ENCODE data around the gene STAT1.

The STAT1 gene

GRCh38 chr2:191043438-191043837 lies 29.5 kb upstream of the STAT1 start:
- Histone ChIP-seq H3K9ac (ENCODE audit: low read length) (no peak overlapping the region), H3K4me3 (ENCODE audit: low read depth, low read length) (no peak overlapping the region), H2BK5ac (ENCODE audit: low read depth, low read length, poor library complexity) (no peak overlapping the region), H3K27me3 (ENCODE audit: insufficient read depth, low read length) (no peaks in the 10 kb centered on the region), H3K4me1 (ENCODE audit: control insufficient read depth in 1 of 2, insufficient read depth in 2 of 2, low read length in 2 of 2) (peaks cover 0 to 3% of the 10 kb centered on the region in 2 experiments), H3K23ac (ENCODE audit: low read length) (no peak overlapping the region), H3K27ac (ENCODE audit: low read depth, low read length) (no peak overlapping the region), H2BK12ac (ENCODE audit: low read length) (no peak overlapping the region), H3K79me2 (ENCODE audit: control insufficient read depth, insufficient read depth, low read length, poor library complexity) (no peaks in the 10 kb centered on the region), H3K4ac (ENCODE audit: low read depth, low read length) (no peak overlapping the region), H4K8ac (ENCODE audit: low read depth, low read length) (no peak overlapping the region), H3K14ac (ENCODE audit: low read length) (no peak overlapping the region), H3K79me1 (ENCODE audit: low read length) (no peaks in the 10 kb centered on the region), H3K18ac (ENCODE audit: low read length) (no peak overlapping the region), H4K12ac (ENCODE audit: low read depth, low read length) (no peak overlapping the region), H3K9me3 (ENCODE audit: insufficient read depth, low read depth, low read length) (no peaks in the 10 kb centered on the region), H2AK5ac (ENCODE audit: low read length) (no peak overlapping the region), H3K36me3 (ENCODE audit: control insufficient read depth in 1 of 2, insufficient read depth in 2 of 2, low read length in 2 of 2) (no peaks in the 10 kb centered on the region), H2AFZ (ENCODE audit: insufficient read depth, low read length, poor library complexity) (no peak overlapping the region), H4K91ac (ENCODE audit: low read depth, low read length) (no peak overlapping the region), H2BK120ac (ENCODE audit: insufficient read depth, low read length, poor library complexity) (no peak overlapping the region), H3K4me2 (ENCODE audit: low read length) (no peak overlapping the region)
- DNase-seq: no peak
- no CpG with 5 or more reads among the region's 3 CpGs for WGBS (ENCODE audit: extremely low coverage, insufficient coverage, insufficient read length)

GRCh38 chr2:191041418-191042161 lies 27.6 kb upstream of the STAT1 start:
- Histone ChIP-seq H3K27me3 (ENCODE audit: insufficient read depth, low read length) (no peaks in the 10 kb centered on the region), H3K79me1 (ENCODE audit: low read length) (no peaks in the 10 kb centered on the region), H3K9ac (ENCODE audit: low read length) (no peak overlapping the region), H4K91ac (ENCODE audit: low read depth, low read length) (no peak overlapping the region), H3K14ac (ENCODE audit: low read length) (no peak overlapping the region), H3K23ac (ENCODE audit: low read length) (no peak overlapping the region), H2BK12ac (ENCODE audit: low read length) (no peak overlapping the region), H3K36me3 (ENCODE audit: control insufficient read depth in 1 of 2, insufficient read depth in 2 of 2, low read length in 2 of 2) (no peaks in the 10 kb centered on the region), H3K18ac (ENCODE audit: low read length) (no peak overlapping the region), H3K4me3 (ENCODE audit: low read depth, low read length) (no peak overlapping the region), H3K79me2 (ENCODE audit: control insufficient read depth, insufficient read depth, low read length, poor library complexity) (no peaks in the 10 kb centered on the region), H2BK120ac (ENCODE audit: insufficient read depth, low read length, poor library complexity) (no peak overlapping the region), H4K12ac (ENCODE audit: low read depth, low read length) (no peak overlapping the region), H2AK5ac (ENCODE audit: low read length) (no peak overlapping the region), H2AFZ (ENCODE audit: insufficient read depth, low read length, poor library complexity) (no peak overlapping the region), H3K4me1 (ENCODE audit: control insufficient read depth in 1 of 2, insufficient read depth in 2 of 2, low read length in 2 of 2) (peaks cover 0 to 3% of the 10 kb centered on the region in 2 experiments), H3K27ac (ENCODE audit: low read depth, low read length) (no peak overlapping the region), H3K4ac (ENCODE audit: low read depth, low read length) (no peak overlapping the region), H3K4me2 (ENCODE audit: low read length) (peak overlapping the region; percentile 1), H4K8ac (ENCODE audit: low read depth, low read length) (no peak overlapping the region), H2BK5ac (ENCODE audit: low read depth, low read length, poor library complexity) (no peak overlapping the region), H3K9me3 (ENCODE audit: insufficient read depth, low read depth, low read length) (no peaks in the 10 kb centered on the region)
- DNase-seq: peak; percentile 57 to 64
- WGBS (ENCODE audit: extremely low coverage, insufficient coverage, insufficient read length): no CpG with 5 or more reads among the region's 3 CpGs

GRCh38 chr2:191039616-191040015 lies 25.6 kb upstream of the STAT1 start:
- Histone ChIP-seq H3K14ac (ENCODE audit: low read length) (no peak overlapping the region), H3K18ac (ENCODE audit: low read length) (no peak overlapping the region), H2BK120ac (ENCODE audit: insufficient read depth, low read length, poor library complexity) (no peak overlapping the region), H3K4me1 (ENCODE audit: control insufficient read depth in 1 of 2, insufficient read depth in 2 of 2, low read length in 2 of 2) (peaks cover 0 to 3% of the 10 kb centered on the region in 2 experiments), H2BK12ac (ENCODE audit: low read length) (no peak overlapping the region), H3K4me2 (ENCODE audit: low read length) (no peak overlapping the region), H3K9me3 (ENCODE audit: insufficient read depth, low read depth, low read length) (no peaks in the 10 kb centered on the region), H4K8ac (ENCODE audit: low read depth, low read length) (no peak overlapping the region), H3K4ac (ENCODE audit: low read depth, low read length) (no peak overlapping the region), H4K12ac (ENCODE audit: low read depth, low read length) (no peak overlapping the region), H3K4me3 (ENCODE audit: low read depth, low read length) (no peak overlapping the region), H3K23ac (ENCODE audit: low read length) (no peak overlapping the region), H2AK5ac (ENCODE audit: low read length) (no peak overlapping the region), H3K79me2 (ENCODE audit: control insufficient read depth, insufficient read depth, low read length, poor library complexity) (no peaks in the 10 kb centered on the region), H3K9ac (ENCODE audit: low read length) (no peak overlapping the region), H2AFZ (ENCODE audit: insufficient read depth, low read length, poor library complexity) (no peak overlapping the region), H3K27ac (ENCODE audit: low read depth, low read length) (no peak overlapping the region), H2BK5ac (ENCODE audit: low read depth, low read length, poor library complexity) (no peak overlapping the region), H4K91ac (ENCODE audit: low read depth, low read length) (no peak overlapping the region), H3K36me3 (ENCODE audit: control insufficient read depth in 1 of 2, insufficient read depth in 2 of 2, low read length in 2 of 2) (no peaks in the 10 kb centered on the region), H3K27me3 (ENCODE audit: insufficient read depth, low read length) (no peaks in the 10 kb centered on the region), H3K79me1 (ENCODE audit: low read length) (no peaks in the 10 kb centered on the region)
- no peak for DNase-seq
- no CpG with 5 or more reads among the region's 1 CpG for WGBS (ENCODE audit: extremely low coverage, insufficient coverage, insufficient read length)

- Histone ChIP-seq H3K4me2 (ENCODE audit: low read length) (no peak overlapping the region), H3K9ac (ENCODE audit: low read length) (no peak overlapping the region), H3K79me1 (ENCODE audit: low read length) (no peaks in the 10 kb centered on the region), H3K27me3 (ENCODE audit: insufficient read depth, low read length) (no peaks in the 10 kb centered on the region), H4K8ac (ENCODE audit: low read depth, low read length) (no peak overlapping the region), H2BK12ac (ENCODE audit: low read length) (no peak overlapping the region), H3K9me3 (ENCODE audit: insufficient read depth, low read depth, low read length) (no peaks in the 10 kb centered on the region), H3K4me3 (ENCODE audit: low read depth, low read length) (no peak overlapping the region), H3K4ac (ENCODE audit: low read depth, low read length) (no peak overlapping the region), H4K12ac (ENCODE audit: low read depth, low read length) (no peak overlapping the region), H4K91ac (ENCODE audit: low read depth, low read length) (no peak overlapping the region), H2BK120ac (ENCODE audit: insufficient read depth, low read length, poor library complexity) (no peak overlapping the region), H3K14ac (ENCODE audit: low read length) (no peak overlapping the region), H3K79me2 (ENCODE audit: control insufficient read depth, insufficient read depth, low read length, poor library complexity) (no peaks in the 10 kb centered on the region), H3K4me1 (ENCODE audit: control insufficient read depth in 1 of 2, insufficient read depth in 2 of 2, low read length in 2 of 2) (peaks cover 0 to 3% of the 10 kb centered on the region in 2 experiments), H3K23ac (ENCODE audit: low read length) (no peak overlapping the region), H2BK5ac (ENCODE audit: low read depth, low read length, poor library complexity) (no peak overlapping the region), H3K18ac (ENCODE audit: low read length) (no peak overlapping the region), H2AK5ac (ENCODE audit: low read length) (no peak overlapping the region), H3K36me3 (ENCODE audit: control insufficient read depth in 1 of 2, insufficient read depth in 2 of 2, low read length in 2 of 2) (no peaks in the 10 kb centered on the region), H2AFZ (ENCODE audit: insufficient read depth, low read length, poor library complexity) (no peak overlapping the region), H3K27ac (ENCODE audit: low read depth, low read length) (no peak overlapping the region)
- no CpG with 5 or more reads among the region's 2 CpGs for WGBS (ENCODE audit: extremely low coverage, insufficient coverage, insufficient read length)
- no peak for DNase-seq
Measured at GRCh38 chr2:191038741-191039140, 24.8 kb upstream of the STAT1 start.

Data from trophoblast cell (in vitro differentiated cells and primary cell).